Amniotic stem cell (primary cell): Measurements from ENCODE around the gene KCNH1.

ENCODE experiments used
- DNase-seq: peaks from one replicate; lab custom pipeline; 2025; lab: John Stamatoyannopoulos, UW

The KCNH1 gene

DNA sequence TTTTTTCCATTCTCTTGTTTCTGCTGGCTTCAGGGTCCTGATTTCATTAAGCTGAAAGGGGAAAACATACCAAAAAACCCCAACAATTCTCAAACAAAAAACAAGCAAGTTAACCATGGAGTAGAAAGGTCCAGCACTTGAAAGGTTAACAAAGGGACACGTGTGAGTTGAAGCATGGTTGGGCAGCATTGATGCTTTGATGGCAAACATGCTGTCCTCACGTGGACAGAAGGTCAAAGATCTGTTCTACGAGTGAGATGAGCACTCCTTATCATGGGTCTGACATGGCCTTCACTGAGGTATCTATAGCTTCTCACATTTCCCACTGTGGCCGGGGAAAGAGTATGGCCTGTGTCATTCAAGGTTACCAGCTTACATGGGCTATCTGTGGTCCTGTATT is 410.3 kb downstream of the KCNH1 start:
- DNase-seq, result no peak

DNA sequence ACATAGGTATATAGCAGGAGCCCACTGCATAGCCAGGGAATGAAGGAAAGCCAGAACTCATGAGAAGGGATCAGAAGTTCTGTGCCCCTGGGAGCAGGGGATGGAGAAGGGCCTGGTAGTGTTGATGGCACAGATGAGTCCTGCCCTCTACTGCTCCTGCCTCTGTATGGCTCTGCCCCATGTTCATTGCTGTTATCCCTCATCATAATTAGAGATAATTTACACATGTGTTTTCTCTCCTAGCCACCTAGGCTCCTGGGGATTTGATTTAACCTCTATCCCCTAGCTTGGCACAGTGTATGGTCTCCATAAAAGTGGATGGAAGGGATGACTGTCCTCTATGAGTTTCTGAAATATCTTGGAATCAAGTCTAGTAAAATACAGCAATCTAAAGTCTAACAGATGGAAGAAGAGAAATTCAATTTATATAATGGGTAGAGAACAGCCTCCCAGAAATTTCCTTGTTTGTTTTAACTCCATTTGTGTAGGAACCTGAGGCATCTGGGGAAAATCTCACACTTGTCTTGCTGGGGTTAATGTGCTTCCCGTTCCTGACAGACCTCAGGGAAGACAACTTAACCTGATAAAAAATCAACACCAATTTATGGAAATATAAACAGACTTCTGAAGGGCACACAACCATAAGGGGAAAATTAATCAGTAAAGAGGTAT is 411.4 kb downstream of the KCNH1 start:
- DNase-seq, result no peak

DNA sequence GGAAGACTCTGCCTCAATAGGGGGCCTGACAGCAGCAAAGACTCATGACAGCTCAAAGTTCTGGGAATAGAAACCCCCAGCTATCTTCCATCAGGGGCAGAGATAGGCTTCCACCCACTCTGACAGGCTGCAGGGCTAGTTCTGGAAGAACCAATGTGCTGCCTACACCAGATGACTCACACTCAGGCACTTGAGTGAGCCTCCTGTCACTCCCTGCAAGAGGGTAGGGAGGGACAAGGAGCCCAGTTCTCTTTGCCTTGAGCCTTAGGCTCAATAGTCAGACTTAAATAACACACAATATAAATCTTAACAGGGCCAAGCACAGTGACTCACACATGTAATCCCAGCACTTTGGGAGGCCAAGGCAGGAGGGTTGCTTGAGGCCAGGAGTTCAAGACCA is 418.9 kb downstream of the KCNH1 start:
- no peak for DNase-seq

DNA sequence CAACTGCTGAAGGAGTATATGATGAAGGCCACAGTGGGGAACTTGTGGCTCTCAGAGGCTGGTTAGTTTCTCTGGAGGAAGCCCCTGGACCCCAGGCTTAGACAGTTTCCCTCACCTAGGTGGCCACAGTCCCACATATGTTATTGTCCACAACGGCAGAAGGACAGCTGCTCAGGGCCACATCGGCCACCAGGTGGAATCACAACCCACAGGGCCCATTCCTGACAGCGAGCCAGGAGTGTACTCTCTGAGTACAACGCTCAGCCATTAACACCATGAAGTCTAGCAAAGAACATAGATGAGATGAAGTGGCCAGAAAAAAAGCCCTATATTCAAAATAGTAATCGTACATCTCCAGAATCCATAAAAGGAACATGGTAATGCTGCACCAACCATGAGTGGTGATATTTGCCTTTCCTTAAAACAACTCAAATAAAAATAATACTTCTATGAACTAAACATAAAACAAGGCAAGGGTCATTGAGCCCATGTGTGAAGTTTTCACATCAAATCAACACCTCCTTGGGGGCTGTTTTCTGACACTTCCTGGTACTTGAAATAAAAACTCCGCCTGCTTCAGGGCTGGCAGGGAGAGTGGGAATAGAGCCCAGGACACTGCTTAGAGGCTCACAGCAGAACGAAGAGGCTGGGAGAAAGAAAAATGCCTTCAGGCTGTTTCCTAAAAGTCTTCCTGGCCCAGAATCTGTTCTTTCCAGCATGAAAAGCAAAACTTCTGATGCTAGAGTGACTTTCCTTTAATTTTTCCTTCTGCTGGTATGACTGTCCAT is 421.9 kb downstream of the KCNH1 start:
- DNase-seq, result no peak

DNA sequence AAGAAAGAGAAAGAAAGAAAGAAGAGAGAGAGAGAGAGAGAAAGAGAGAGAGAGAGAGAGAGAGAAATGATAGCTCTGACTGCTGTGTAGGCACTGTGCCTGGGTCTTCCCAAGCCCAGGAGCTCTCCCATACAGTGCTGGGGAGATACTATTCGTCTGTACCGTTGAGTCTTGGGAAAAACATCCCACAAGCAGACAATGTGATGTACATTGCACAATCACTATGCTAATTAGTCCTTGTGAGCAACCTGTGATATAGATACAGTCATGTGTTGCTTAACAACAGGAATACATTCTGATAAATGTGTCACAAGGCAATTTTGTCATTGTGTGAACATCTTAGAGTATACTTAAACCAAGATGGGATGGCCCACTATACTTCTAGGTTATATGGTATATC is 424.2 kb downstream of the KCNH1 start:
- no peak for DNase-seq

DNA sequence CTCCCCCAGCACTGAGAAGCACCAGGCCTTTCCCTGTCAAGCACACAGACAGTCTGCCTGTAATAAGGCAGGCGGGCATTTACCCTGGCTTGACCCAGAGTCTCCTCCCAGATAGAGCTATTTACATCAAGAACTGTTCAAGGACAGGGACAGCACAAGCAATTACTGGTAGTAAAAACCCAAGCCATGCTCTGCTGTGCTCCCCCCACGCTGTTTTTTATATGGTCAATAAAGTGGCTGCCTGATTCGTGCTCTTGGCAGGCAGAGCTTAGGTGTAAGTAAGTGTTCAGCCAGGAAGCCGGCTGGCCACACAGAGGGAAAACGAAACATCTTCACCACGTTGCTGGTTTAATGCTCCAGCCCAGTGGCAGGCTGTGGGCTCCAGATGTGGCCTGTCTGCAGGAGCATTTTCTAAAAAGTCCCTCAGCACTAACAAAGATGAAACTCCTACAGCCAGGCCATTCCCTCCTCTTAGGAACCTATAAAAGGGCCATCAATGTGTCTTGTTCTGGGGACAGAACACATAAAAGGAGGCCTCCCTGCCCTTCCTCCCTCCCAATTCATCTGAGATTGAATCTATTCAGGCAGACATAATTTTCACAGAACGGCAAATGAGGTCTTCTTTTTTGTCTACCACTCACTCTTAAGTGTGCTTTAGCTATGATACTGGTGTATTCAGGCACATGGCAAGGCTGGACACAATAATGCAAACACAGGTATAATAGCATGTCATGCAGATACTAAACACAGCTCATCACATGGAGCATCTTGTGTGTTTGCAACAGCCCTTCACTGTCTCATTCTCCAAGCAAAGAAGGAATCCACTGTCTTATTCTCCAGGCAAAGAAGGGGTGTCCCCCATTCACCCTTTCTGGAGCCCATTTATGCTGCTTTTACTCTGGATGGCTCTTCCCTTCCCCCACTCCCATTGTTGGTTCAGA is 426.4 kb downstream of the KCNH1 start:
- DNase-seq, result no peak

DNA sequence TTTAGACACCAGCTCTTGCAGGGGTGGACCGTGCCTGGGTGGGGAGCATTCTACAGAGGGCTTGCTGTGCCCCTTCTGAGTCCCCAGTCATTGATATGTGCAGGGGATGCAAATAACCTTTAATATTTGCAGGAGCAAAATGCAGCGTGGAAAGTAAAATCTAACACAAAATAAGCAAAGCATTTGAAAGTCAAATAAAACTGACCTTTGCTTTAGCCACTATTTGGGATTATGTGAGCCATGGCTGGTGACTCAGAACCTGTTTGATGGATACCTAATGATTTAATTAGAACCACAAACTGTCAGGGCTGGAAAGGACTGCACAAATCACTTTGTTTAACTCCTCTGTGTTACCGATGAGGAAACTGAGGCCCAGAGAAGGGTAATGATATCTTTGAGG is 427.7 kb downstream of the KCNH1 start:
- no peak for DNase-seq

DNA sequence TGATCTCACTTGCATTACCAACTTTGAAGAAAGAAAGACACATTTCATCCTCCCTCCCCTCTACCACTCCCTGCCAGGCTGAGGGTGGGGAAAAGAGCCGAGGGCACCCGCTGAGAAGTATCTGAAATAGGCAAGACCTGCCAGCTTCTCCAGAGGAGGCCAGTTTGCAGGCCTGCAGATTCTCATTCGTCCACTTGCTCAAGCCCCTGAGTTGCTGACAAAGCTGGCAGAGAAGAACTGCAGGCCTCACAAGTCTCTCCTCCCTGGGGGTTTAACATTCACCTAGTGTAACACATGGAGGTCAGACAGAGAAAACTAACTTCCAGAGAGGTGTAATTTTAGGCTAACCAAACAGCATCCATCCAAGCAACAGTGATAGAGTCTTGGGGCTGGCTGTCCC is 428.9 kb downstream of the KCNH1 start:
- DNase-seq, result no peak

DNA sequence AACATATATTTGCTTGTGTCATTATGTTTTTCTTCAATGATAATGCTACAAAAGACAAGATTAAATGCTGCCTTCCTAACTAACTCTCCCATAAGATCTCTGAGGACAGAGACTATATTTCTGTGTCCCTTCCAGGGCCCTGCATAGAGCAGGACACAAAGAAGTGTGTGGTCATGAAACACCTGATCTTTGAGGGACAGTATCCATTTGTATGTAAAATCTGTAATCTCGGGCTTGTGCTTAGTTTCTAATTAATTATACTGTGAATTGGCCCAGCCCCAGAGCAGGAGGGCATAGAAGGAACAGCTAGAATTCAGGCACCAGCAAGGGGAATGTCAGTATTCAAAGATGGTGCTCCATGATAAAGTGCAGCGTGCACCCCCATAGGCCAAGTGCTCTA is 430.4 kb downstream of the KCNH1 start:
- no peak for DNase-seq

DNA sequence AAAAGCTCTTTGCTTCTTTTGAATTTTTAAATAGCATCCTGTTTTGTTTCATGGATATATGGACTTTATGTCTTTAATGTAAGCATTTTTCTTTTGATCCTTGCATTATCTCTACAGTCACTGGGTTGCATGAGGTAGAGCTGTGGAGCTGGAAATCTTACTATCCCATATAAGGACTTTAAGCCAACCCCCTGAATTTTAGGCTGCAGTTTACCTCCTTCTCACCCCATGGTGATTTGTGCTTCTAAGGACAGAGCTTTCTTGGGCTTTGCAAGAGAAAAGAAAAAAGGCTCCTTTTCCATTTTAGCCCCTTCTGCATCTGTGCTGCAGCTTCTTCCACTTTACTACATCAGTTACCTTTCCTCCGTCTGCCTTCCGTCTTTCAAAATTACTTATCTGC is 431.4 kb downstream of the KCNH1 start:
- no peak for DNase-seq

DNA sequence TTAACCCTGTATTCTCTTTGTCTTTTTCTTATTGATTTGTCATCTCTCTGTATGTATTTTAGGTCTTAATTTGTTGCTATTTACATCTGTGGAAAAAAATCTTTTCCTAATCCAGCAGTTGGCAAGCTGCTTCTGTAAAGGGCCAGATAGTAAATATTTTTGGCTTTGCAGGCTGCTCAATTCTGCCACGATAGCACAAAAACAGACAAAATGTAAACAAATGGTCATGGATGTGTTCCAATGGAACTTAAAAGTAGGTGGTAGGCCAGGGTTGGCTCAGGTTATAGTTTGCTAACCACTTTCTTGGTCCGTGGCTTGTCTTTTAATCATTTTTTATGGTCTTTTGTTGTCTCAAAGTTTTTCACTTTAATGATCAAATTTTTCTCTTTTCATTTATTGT is 433.4 kb downstream of the KCNH1 start:
- no peak for DNase-seq

DNA sequence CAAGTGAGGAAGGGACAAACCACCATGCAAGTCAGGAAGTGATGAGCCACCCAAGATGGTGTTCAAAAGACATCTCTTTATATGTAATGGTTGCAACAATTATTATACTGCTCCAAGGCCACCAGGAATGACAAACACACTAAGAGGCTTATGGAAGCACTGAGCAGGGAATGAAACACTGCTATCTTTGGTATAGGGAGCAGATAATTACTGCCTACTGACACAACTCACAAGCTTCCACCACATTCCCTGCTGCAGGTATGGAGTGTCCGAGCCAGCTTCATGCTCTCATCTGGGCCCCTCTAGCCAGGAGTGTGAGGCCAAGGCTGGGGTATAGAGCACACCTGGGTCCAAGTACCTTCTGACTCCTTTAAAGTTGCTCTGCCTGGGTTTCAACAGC is 433.9 kb downstream of the KCNH1 start:
- no peak for DNase-seq

DNA sequence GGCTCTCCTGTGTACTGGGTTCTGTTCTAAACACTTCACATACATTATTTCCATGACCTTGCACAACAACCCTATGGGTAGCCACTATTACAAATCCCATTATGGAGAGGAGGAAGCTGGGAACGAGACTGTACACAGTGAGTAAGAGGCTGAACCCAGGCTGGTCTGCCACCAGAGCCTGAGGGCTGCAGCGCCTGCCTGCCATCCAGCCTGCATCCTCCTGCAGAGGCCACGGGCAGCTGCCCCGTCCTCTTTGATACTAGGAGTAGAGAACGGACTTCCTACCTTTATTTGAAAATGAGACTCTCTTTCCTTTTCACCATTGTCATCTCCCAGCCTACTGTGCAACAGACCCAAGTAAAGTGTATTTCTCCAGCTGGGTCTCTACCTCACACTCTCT is 435.3 kb downstream of the KCNH1 start:
- DNase-seq, result no peak

DNA sequence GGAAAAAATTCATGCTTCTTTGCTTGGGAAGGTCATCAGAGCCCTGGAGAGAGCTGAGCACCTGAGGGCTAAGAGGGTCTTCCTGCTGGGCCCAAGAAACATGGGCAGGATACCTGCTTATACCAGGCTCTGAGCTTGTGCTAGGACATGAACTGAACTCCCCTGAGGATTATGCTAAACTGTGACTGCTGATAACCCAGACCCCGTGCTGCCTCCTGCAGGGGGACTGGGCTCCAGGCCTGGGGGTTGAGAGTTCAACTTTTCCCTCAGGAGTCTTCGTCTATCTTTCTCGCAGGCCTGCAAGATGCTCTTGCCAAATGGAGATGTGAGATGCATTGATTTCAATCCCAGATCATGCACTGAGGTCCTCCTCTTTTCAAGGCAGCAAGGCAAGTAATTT is 436.8 kb downstream of the KCNH1 start:
- DNase-seq, result no peak

DNA sequence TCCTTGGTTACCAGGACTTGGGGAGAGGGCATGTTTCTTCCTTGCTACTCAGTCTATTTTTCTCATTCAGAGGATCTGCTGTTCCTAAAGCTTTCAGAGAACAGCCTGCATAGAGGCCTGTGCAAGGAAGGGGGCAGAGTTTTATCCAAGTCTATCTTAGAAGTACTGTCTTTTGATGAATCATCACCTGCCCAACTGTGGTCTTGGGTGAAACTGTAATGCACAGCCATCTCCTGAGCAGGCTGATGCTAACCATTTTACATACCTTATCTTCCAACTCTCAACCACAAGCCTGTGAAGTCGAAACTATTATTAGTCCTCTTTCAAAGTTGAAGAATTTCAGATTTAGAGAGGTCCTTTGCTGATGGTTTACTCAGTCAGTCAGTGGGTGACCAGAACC is 437.2 kb downstream of the KCNH1 start:
- no peak for DNase-seq

DNA sequence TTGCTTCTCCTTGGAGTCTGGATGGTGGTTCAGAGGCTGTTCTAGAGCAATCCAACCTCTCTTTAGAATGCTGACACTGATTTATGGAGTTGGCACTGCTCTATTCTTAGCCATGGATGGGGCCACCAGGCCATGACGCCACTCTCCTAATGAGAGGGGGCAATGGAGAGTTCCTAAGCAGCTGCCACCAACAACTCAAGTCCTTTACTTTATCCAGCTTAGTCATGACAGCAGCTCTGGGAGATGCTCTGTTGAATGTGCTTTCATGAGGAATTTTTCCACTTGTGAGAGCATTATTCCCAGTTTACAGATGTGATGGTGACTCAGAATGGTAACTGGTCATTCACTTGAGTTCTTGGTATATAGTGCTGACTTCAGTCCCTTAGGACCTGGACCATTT is 438.9 kb downstream of the KCNH1 start:
- DNase-seq, result no peak

DNA sequence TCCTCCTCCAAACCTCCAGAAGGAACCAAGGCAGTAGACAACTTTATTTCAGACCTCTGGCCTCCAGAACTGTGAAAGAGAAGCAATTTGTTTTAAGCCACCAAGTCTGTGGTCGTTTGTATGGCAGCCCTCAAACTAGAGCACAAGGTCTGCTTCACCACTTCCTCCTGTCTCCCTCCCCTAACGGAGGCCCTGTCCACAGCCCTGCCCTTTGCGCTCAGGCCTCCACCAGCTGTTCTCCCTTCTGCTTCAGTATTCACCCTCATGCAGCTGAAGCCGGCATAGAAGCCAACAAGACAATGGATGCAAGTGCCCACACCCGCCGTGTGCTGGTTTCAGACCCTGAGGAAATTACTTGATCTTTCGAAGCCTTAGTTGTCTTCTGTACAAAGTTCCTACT is 441.2 kb downstream of the KCNH1 start:
- DNase-seq, result no peak

DNA sequence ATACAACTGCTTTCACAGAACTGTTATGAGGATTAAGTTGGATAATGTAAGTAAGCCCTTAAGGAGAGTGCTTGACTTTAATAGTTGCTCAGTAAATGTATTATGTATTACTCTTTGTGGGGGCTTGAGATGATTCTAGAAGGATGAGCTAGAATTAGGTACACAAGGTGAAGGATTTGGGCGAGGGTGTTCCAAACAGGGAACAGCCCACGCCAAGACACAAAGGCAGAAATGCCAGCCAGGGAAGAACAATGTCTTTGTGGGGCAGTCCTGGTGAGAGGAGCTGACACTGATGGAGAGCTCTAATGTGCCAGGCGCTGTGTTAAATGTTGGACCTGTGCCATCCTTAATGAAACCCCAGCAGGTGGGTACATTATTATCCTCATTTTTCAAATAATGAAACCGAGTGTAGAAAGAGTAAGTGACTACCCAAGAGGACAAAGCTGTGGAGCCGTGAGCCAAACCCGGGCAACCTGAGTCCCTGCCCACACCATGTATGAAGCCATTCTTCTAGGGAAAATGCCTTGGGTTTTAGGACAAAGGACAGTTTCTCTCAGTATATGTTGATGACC is 442.8 kb downstream of the KCNH1 start:
- DNase-seq, result no peak

DNA sequence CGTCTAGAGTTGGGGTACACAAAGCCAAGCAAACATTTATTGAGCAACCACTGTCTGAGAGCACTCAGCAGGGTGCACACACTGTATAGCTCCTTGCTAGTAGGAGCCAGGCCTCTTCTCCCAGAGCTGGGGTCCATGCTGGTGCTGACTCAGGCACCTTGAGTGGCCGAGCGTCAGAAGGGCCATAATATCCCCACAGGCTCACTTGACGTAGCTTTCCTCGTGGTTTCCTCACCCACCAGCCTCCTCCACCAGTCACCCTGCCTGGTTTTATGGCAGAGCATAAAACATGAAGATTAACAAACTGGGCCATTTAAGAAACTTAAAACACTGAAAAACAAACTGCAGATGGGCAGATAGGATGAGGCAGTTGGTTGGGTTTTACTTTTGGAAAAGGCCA is 443.7 kb downstream of the KCNH1 start:
- DNase-seq, result no peak

DNA sequence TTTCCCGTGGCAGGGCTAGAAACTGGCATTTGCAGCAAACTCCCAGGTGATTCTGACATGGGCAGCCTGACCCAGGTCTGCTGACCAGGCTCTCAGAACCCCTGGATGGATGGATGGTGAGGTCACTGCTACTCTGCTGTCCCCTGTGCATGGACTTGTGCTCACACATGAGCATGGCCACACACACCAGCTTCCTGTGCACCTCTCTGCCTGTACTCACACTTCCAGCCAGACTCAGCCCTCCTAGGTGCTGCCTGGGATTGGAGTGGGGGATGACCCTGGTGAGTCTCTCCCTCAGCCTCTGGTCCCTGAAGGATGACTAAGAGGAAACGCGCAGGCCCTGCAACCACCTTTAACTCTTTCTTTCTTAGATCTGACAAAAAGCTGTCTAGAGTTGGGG is 444.1 kb downstream of the KCNH1 start:
- DNase-seq, result no peak

DNA sequence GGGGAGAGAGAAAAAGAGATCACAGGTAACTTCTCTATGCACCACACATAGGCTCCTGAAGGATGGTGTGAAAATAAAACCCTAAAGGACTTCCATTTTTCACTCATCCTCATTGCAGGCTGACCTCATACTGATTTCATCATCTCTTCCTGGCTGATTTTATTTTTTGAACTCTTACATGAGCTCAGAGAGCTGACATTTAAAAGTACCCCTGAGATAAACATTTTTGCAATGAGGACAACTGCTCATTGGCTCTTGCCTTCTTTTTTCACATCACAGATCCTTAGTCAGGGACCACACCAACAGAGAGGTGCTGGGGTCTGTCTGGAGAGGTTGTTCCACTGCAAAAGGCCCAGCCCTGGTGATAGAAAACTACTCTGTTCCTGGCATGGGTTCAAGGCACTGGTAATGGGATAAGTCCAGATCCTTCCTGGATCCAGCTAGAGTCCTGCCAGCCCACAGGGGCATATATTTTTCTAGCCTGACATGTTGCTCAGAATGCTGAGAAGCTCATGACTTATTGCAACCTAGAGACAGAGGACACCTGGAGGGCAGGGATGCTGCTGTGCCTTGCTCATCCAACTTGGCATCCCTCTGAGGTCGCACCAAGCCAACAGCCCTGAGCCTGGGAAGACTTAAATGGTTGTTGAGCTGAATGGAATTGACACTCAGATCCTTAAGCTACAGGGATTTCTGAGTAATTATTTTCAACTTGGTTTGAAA is 445.3 kb downstream of the KCNH1 start:
- DNase-seq, result no peak
